Stimulated activated effector memory CD8-positive, alpha-beta T cell treated with anti-CD3 and anti-CD28 coated beads, Interleukin-12 subunit alpha, Interleukin-12 subunit beta, amount 100 ng/mL, for 72 hours (primary cell): Measurements from ENCODE around the gene TBC1D25.
"Not testable (repeated sequence)": the region's sequence is repeated elsewhere in the genome, so short reads cannot be mapped to it uniquely, and the experiment has no call there.

ENCODE experiments used
- ATAC-seq: fragments of 150-1000 bp; cut with Tn5 transposase; 2 replicates; pipeline ENCODE4 v1.10.0; 2021
- DNase-seq, 2 donors: peaks; one replicate each; pipeline ENCODE4 v3.0.0; 2021 to 2022; ENCODE audit warnings: low spot score in 2 of 2
- H3K27ac Mint-ChIP-seq: one replicate; pipeline ENCODE4 v1.8.0; 2022; ENCODE audit warnings: mild to moderate bottlenecking, mixed read lengths
- H3K36me3 Mint-ChIP-seq: one replicate; pipeline ENCODE4 v1.8.0; 2022; ENCODE audit warnings: mild to moderate bottlenecking, mixed read lengths
- H3K4me1 Mint-ChIP-seq: one replicate; pipeline ENCODE4 v1.8.0; 2022; ENCODE audit warnings: mixed read lengths
- H3K4me3 Mint-ChIP-seq: one replicate; pipeline ENCODE4 v1.8.0; 2022; ENCODE audit warnings: mild to moderate bottlenecking, mixed read lengths
- H3K9me3 Mint-ChIP-seq: one replicate; pipeline ENCODE4 v1.8.0; 2022; ENCODE audit warnings: mixed read lengths

The TBC1D25 gene

GRCh38 chrX:48509619-48510018, 29.9 kb upstream of the TBC1D25 start:
- Mint-ChIP-seq H3K9me3 (no peaks in the 10 kb centered on the region), H3K4me1 (peaks cover 28% of the 10 kb centered on the region), H3K27ac (peak overlapping the region; percentile 87), H3K4me3 (peak overlapping the region; percentile 88), H3K36me3 (peaks cover 6% of the 10 kb centered on the region)
- ATAC-seq (no peak), DNase-seq (no peak)

- peaks cover 34% of the 10 kb centered on the region for H3K4me1 Mint-ChIP-seq
- peak overlapping the region; percentile 65 for H3K27ac Mint-ChIP-seq
- H3K4me3 Mint-ChIP-seq = no peak overlapping the region
- DNase-seq (no peak), ATAC-seq (no peak)
- H3K36me3 Mint-ChIP-seq = peaks cover 17% of the 10 kb centered on the region
- H3K9me3 Mint-ChIP-seq = no peaks in the 10 kb centered on the region
Measured at GRCh38 chrX:48511560-48511959, 28.0 kb upstream of the TBC1D25 start.

GRCh38 chrX:48512371-48512935, 27.1 kb upstream of the TBC1D25 start:
- no peaks in the 10 kb centered on the region for H3K9me3 Mint-ChIP-seq
- no peak overlapping the region for H3K27ac Mint-ChIP-seq
- ATAC-seq (no peak), DNase-seq (no peak)
- no peak overlapping the region for H3K4me3 Mint-ChIP-seq
- peaks cover 39% of the 10 kb centered on the region for H3K4me1 Mint-ChIP-seq
- H3K36me3 Mint-ChIP-seq = peaks cover 17% of the 10 kb centered on the region

- H3K9me3 Mint-ChIP-seq = no peaks in the 10 kb centered on the region
- peak overlapping the region; percentile 40 for H3K27ac Mint-ChIP-seq
- ATAC-seq = no peak
- H3K4me1 Mint-ChIP-seq = peaks cover 39% of the 10 kb centered on the region
- H3K36me3 Mint-ChIP-seq = peaks cover 17% of the 10 kb centered on the region
- no peak overlapping the region for H3K4me3 Mint-ChIP-seq
- no peak for DNase-seq
Measured at GRCh38 chrX:48513670-48514069, 25.8 kb upstream of the TBC1D25 start.

- Mint-ChIP-seq H3K4me1 (peaks cover 38% of the 10 kb centered on the region), H3K9me3 (no peaks in the 10 kb centered on the region), H3K4me3 (no peak overlapping the region), H3K36me3 (peaks cover 17% of the 10 kb centered on the region), H3K27ac (peak overlapping the region; percentile 40)
- no peak for DNase-seq
- ATAC-seq = no peak
Measured at GRCh38 chrX:48514126-48514806, 25.2 kb upstream of the TBC1D25 start.

GRCh38 chrX:48514868-48515460, 24.6 kb upstream of the TBC1D25 start:
- no peak for ATAC-seq
- Mint-ChIP-seq H3K36me3 (peaks cover 17% of the 10 kb centered on the region), H3K27ac (peak overlapping the region; percentile 40), H3K4me3 (no peak overlapping the region), H3K9me3 (no peaks in the 10 kb centered on the region), H3K4me1 (peaks cover 31% of the 10 kb centered on the region)
- no peak for DNase-seq

- Mint-ChIP-seq H3K9me3 (no peaks in the 10 kb centered on the region), H3K36me3 (peaks cover 16% of the 10 kb centered on the region), H3K4me3 (no peak overlapping the region), H3K27ac (no peak overlapping the region), H3K4me1 (peaks cover 30% of the 10 kb centered on the region)
- ATAC-seq (no peak), DNase-seq (no peak)
Measured at GRCh38 chrX:48515842-48516241, 23.7 kb upstream of the TBC1D25 start.

GRCh38 chrX:48516285-48516684, 23.2 kb upstream of the TBC1D25 start:
- no peak overlapping the region for H3K27ac Mint-ChIP-seq
- ATAC-seq = no peak

GRCh38 chrX:48516987-48517386, 22.5 kb upstream of the TBC1D25 start:
- no peak for ATAC-seq
- Mint-ChIP-seq H3K9me3 (no peaks in the 10 kb centered on the region), H3K27ac (peak overlapping the region; percentile 69), H3K4me3 (no peak overlapping the region), H3K36me3 (peaks cover 24% of the 10 kb centered on the region), H3K4me1 (peaks cover 27% of the 10 kb centered on the region)
- no peak for DNase-seq

More at GRCh38 chrX:48516285-48516684, 23.2 kb upstream of the TBC1D25 start:
- peaks cover 17% of the 10 kb centered on the region for H3K36me3 Mint-ChIP-seq
- no peak overlapping the region for H3K4me3 Mint-ChIP-seq
- H3K4me1 Mint-ChIP-seq = peaks cover 30% of the 10 kb centered on the region
- H3K9me3 Mint-ChIP-seq = no peaks in the 10 kb centered on the region
- DNase-seq = no peak

GRCh38 chrX:48519481-48519880, 20.0 kb upstream of the TBC1D25 start:
- not testable (repeated sequence) for ATAC-seq, H3K4me3 Mint-ChIP-seq, H3K27ac Mint-ChIP-seq, DNase-seq, H3K9me3 Mint-ChIP-seq
- peaks cover 47% of the 10 kb centered on the region for H3K36me3 Mint-ChIP-seq
- peaks cover 23% of the 10 kb centered on the region for H3K4me1 Mint-ChIP-seq

GRCh38 chrX:48520455-48520854, 19.1 kb upstream of the TBC1D25 start:
- Mint-ChIP-seq H3K36me3 (peaks cover 52% of the 10 kb centered on the region), H3K4me3 (peak overlapping the region; percentile 81), H3K9me3 (no peaks in the 10 kb centered on the region), H3K4me1 (peaks cover 18% of the 10 kb centered on the region), H3K27ac (peak overlapping the region; percentile 95)
- no peak for ATAC-seq
- peak in 1 of 2 donors; percentile 49 for DNase-seq

- H3K9me3 Mint-ChIP-seq = no peaks in the 10 kb centered on the region
- peaks cover 55% of the 10 kb centered on the region for H3K36me3 Mint-ChIP-seq
- peak overlapping the region; percentile 81 for H3K4me3 Mint-ChIP-seq
- DNase-seq (no peak), ATAC-seq (no peak)
- H3K27ac Mint-ChIP-seq = peak overlapping the region; percentile 95
- H3K4me1 Mint-ChIP-seq = peaks cover 18% of the 10 kb centered on the region
Measured at GRCh38 chrX:48520976-48521352, 18.6 kb upstream of the TBC1D25 start.

GRCh38 chrX:48521353-48522243, 17.9 kb upstream of the TBC1D25 start, which contains the start of gene EBP:
TSS of gene EBP (plus strand) at chrX:48521808. CDS start at chrX:48523772, 1,964 bp downstream.
- H3K4me1 Mint-ChIP-seq = peaks cover 22% of the 10 kb centered on the region
- ATAC-seq (peak; percentile 98), DNase-seq (peak; percentile 76 to 95)
- H3K27ac Mint-ChIP-seq = peak within 1 kb of the TSS; percentile 95
- peak within 1 kb of the TSS; percentile 81 for H3K4me3 Mint-ChIP-seq
- H3K9me3 Mint-ChIP-seq = no peaks in the 10 kb centered on the region
- peaks cover 57% of the 10 kb centered on the region for H3K36me3 Mint-ChIP-seq

- ATAC-seq = no peak
- Mint-ChIP-seq H3K4me3 (peak overlapping the region; percentile 81), H3K36me3 (peaks cover 63% of the 10 kb centered on the region), H3K9me3 (no peaks in the 10 kb centered on the region), H3K4me1 (peaks cover 19% of the 10 kb centered on the region), H3K27ac (peak overlapping the region; percentile 95)
- no peak for DNase-seq
Measured at GRCh38 chrX:48522291-48522690, 17.2 kb upstream of the TBC1D25 start.

- H3K4me3 Mint-ChIP-seq = peak overlapping the region; percentile 81
- no peak for DNase-seq
- peaks cover 77% of the 10 kb centered on the region for H3K36me3 Mint-ChIP-seq
- no peak for ATAC-seq
- peaks cover 19% of the 10 kb centered on the region for H3K4me1 Mint-ChIP-seq
- H3K27ac Mint-ChIP-seq = peak overlapping the region; percentile 56
- H3K9me3 Mint-ChIP-seq = no peaks in the 10 kb centered on the region
Measured at GRCh38 chrX:48523682-48524081, 15.8 kb upstream of the TBC1D25 start.
